Uterus (tissue), 2 donors: ENCODE measurements around the gene PPP1R2.

ENCODE experiments used
- POLR2A ChIP-seq, 2 donors: fragments of 450-650 bp; IDR thresholded peaks; one replicate each; pipeline ENCODE4 v1.6.1; 2016; ENCODE audit warnings: antibody characterized with exemption in 2 of 2, mild to moderate bottlenecking in 1 of 2, moderate library complexity in 1 of 2
- TF ChIP-seq, protein P1 (sequence below), 4 experiments: fragments of 200-600 bp in 2 of 4; fragments of 450-650 bp in 2 of 4; sonication (generic) in 2 of 4; IDR thresholded peaks; one replicate each; pipeline ENCODE4 v1.5.1; 2016 to 2019; ENCODE audit warnings: antibody characterized with exemption in 4 of 4, mild to moderate bottlenecking in 2 of 4, moderate library complexity in 1 of 4

DNA sequence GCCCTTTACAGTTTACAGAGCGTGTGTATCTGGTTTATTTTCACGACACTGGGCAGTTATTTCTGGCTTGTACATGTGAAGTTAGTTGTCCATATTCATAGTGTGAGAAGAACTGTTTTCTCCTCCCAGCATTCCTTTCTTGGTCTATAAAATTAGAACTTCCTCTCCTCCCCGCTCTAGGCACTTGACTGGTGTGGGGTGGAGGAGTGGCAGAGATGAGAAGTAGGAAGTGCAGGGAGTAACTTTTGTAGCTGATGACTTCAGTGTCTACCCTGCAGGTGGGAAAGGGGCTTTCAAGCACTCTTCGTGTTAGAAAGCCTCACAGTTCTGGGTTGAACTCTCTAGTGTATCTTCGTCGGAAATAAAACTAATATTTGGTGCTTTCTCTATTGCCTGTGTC, 27.2 kb upstream of the PPP1R2 start:
- TF ChIP-seq, protein P1, sequence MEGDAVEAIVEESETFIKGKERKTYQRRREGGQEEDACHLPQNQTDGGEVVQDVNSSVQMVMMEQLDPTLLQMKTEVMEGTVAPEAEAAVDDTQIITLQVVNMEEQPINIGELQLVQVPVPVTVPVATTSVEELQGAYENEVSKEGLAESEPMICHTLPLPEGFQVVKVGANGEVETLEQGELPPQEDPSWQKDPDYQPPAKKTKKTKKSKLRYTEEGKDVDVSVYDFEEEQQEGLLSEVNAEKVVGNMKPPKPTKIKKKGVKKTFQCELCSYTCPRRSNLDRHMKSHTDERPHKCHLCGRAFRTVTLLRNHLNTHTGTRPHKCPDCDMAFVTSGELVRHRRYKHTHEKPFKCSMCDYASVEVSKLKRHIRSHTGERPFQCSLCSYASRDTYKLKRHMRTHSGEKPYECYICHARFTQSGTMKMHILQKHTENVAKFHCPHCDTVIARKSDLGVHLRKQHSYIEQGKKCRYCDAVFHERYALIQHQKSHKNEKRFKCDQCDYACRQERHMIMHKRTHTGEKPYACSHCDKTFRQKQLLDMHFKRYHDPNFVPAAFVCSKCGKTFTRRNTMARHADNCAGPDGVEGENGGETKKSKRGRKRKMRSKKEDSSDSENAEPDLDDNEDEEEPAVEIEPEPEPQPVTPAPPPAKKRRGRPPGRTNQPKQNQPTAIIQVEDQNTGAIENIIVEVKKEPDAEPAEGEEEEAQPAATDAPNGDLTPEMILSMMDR (IDR thresholded peaks at IDR 0.05) = no peak
- no peak for TF ChIP-seq POLR2A (IDR thresholded peaks at IDR 0.05)
